ENCODE results near the gene ELOB.

DNA sequence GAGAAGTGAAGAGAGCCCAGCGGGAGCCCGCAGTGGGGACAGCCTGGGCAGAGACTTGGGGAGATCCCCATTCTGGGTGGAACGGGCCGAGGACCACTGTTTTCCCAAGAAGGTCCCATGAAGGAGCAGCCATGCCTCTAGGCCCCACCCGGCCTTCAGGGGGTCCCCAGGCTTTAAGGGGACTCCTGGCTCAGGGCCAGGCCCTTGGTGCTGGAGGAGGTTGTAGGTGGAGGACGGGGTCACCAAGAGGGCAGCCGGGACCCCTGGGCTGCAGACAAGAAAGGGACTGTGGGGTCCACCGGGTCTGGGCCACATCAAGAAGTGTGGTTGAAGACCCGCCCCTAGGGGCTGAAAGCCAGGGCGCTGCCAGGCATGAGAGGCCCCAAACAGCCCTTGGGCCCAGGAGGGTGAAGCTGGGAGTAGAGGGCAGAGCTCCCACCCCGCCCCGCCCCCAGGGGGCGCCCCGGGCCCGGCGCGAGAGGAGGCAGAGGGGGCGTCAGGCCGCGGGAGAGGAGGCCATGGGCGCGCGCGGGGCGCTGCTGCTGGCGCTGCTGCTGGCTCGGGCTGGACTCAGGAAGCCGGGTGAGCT lies 39.8 kb upstream of the ELOB start, which contains the start of gene PRSS21:
- TF ChIP-seq ZFP3 (CRISPR knock-in tag; IDR thresholded peaks at IDR 0.05) (no peak), ISL1 (CRISPR knock-in tag; IDR thresholded peaks at IDR 0.05) (no peak), ZFP30 (CRISPR knock-in tag; IDR thresholded peaks at IDR 0.05) (no peak), ZC3H10 (CRISPR knock-in tag; IDR thresholded peaks at IDR 0.05) (no peak)
- TF ChIP-seq, protein P1, sequence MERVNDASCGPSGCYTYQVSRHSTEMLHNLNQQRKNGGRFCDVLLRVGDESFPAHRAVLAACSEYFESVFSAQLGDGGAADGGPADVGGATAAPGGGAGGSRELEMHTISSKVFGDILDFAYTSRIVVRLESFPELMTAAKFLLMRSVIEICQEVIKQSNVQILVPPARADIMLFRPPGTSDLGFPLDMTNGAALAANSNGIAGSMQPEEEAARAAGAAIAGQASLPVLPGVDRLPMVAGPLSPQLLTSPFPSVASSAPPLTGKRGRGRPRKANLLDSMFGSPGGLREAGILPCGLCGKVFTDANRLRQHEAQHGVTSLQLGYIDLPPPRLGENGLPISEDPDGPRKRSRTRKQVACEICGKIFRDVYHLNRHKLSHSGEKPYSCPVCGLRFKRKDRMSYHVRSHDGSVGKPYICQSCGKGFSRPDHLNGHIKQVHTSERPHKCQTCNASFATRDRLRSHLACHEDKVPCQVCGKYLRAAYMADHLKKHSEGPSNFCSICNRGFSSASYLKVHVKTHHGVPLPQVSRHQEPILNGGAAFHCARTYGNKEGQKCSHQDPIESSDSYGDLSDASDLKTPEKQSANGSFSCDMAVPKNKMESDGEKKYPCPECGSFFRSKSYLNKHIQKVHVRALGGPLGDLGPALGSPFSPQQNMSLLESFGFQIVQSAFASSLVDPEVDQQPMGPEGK (CRISPR knock-in tag; IDR thresholded peaks at IDR 0.05; ENCODE audit: borderline replicate concordance), result no peak
- TF ChIP-seq, protein P2, sequence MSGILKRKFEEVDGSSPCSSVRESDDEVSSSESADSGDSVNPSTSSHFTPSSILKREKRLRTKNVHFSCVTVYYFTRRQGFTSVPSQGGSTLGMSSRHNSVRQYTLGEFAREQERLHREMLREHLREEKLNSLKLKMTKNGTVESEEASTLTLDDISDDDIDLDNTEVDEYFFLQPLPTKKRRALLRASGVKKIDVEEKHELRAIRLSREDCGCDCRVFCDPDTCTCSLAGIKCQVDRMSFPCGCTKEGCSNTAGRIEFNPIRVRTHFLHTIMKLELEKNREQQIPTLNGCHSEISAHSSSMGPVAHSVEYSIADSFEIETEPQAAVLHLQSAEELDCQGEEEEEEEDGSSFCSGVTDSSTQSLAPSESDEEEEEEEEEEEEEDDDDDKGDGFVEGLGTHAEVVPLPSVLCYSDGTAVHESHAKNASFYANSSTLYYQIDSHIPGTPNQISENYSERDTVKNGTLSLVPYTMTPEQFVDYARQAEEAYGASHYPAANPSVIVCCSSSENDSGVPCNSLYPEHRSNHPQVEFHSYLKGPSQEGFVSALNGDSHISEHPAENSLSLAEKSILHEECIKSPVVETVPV (CRISPR knock-in tag; IDR thresholded peaks at IDR 0.05), result no peak
- TF ChIP-seq, protein P3, sequence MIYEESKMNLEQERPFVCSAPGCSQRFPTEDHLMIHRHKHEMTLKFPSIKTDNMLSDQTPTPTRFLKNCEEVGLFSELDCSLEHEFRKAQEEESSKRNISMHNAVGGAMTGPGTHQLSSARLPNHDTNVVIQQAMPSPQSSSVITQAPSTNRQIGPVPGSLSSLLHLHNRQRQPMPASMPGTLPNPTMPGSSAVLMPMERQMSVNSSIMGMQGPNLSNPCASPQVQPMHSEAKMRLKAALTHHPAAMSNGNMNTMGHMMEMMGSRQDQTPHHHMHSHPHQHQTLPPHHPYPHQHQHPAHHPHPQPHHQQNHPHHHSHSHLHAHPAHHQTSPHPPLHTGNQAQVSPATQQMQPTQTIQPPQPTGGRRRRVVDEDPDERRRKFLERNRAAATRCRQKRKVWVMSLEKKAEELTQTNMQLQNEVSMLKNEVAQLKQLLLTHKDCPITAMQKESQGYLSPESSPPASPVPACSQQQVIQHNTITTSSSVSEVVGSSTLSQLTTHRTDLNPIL (CRISPR knock-in tag; IDR thresholded peaks at IDR 0.05; ENCODE audit: low read depth), result no peak
